ENCODE measurements around the gene STPG4. TPM values are rescaled to one million over a fixed set of nuclear protein-coding genes. Genes with fewer than 3 reads are reported as not detected.

The STPG4 gene
- total RNA-seq, 1 experiment from 2014 or later = 0.14 TPM

- Histone ChIP-seq H3K36me3 (no peaks in the 10 kb centered on the region), H3K4me1 (peaks cover 21% of the 10 kb centered on the region), H3K27ac (no peak overlapping the region)
These were observed 75.3 kb downstream of the STPG4 start for GRCh38 chr2:47079515-47080412.

GRCh38 chr2:47078541-47079482 is 76.3 kb downstream of the STPG4 start:
- no peak overlapping the region for H3K4me3 ChIP-seq
- DNase-seq = no peak
- no peaks in the 10 kb centered on the region for H3K27me3 ChIP-seq
- H3K27ac ChIP-seq = no peak overlapping the region
- peaks cover 21% of the 10 kb centered on the region for H3K4me1 ChIP-seq
- H3K9me3 ChIP-seq (replicated peaks) = no peaks in the 10 kb centered on the region
- H3K36me3 ChIP-seq = no peaks in the 10 kb centered on the region

More at GRCh38 chr2:47079515-47080412, 75.3 kb downstream of the STPG4 start:
- Histone ChIP-seq H3K9me3 (replicated peaks) (no peaks in the 10 kb centered on the region), H3K4me3 (no peak overlapping the region), H3K27me3 (no peaks in the 10 kb centered on the region)
- DNase-seq = no peak

GRCh38 chr2:47077442-47078117 is 77.5 kb downstream of the STPG4 start:
- peak overlapping the region; percentile 74 for H3K27ac ChIP-seq

GRCh38 chr2:47076586-47077441 is 78.3 kb downstream of the STPG4 start:
- Histone ChIP-seq H3K27me3 (no peaks in the 10 kb centered on the region), H3K4me1 (peaks cover 25% of the 10 kb centered on the region), H3K4me3 (no peak overlapping the region), H3K27ac (peak overlapping the region; percentile 74), H3K36me3 (no peaks in the 10 kb centered on the region), H3K9me3 (replicated peaks) (no peaks in the 10 kb centered on the region)
- DNase-seq = peak; percentile 81 to 83

More at GRCh38 chr2:47077442-47078117, 77.5 kb downstream of the STPG4 start:
- no peak for DNase-seq
- Histone ChIP-seq H3K9me3 (replicated peaks) (no peaks in the 10 kb centered on the region), H3K4me1 (peaks cover 21% of the 10 kb centered on the region), H3K36me3 (no peaks in the 10 kb centered on the region), H3K27me3 (no peaks in the 10 kb centered on the region), H3K4me3 (no peak overlapping the region)

- no peak overlapping the region for H3K4me3 ChIP-seq
- DNase-seq = no peak
- H3K27ac ChIP-seq = peak overlapping the region; percentile 74
- H3K4me1 ChIP-seq = peaks cover 32% of the 10 kb centered on the region
- no peaks in the 10 kb centered on the region for H3K36me3 ChIP-seq
- H3K27me3 ChIP-seq = no peaks in the 10 kb centered on the region
- H3K9me3 ChIP-seq (replicated peaks) = no peaks in the 10 kb centered on the region
These were observed 79.0 kb downstream of the STPG4 start for GRCh38 chr2:47076126-47076506.

GRCh38 chr2:47075361-47076125 is 79.6 kb downstream of the STPG4 start:
- Histone ChIP-seq H3K4me3 (no peak overlapping the region), H3K27ac (peak overlapping the region; percentile 74; the same call in 1 of the 2 replicates), H3K4me1 (peaks cover 37% of the 10 kb centered on the region), H3K27me3 (no peaks in the 10 kb centered on the region), H3K9me3 (replicated peaks) (no peaks in the 10 kb centered on the region), H3K36me3 (no peaks in the 10 kb centered on the region)
- DNase-seq = no peak

GRCh38 chr2:47074691-47075090 is 80.4 kb downstream of the STPG4 start:
- Histone ChIP-seq H3K9me3 (replicated peaks) (no peaks in the 10 kb centered on the region), H3K27me3 (no peaks in the 10 kb centered on the region), H3K27ac (no peak overlapping the region), H3K36me3 (no peaks in the 10 kb centered on the region), H3K4me1 (peaks cover 46% of the 10 kb centered on the region), H3K4me3 (no peak overlapping the region)
- DNase-seq = no peak

- H3K27me3 ChIP-seq = no peaks in the 10 kb centered on the region
- H3K4me1 ChIP-seq = peaks cover 55% of the 10 kb centered on the region
- no peak overlapping the region for H3K4me3 ChIP-seq
- no peaks in the 10 kb centered on the region for H3K9me3 ChIP-seq (replicated peaks)
- no peak for DNase-seq
- no peaks in the 10 kb centered on the region for H3K36me3 ChIP-seq
- no peak overlapping the region for H3K27ac ChIP-seq
These were observed 81.5 kb downstream of the STPG4 start for GRCh38 chr2:47073641-47074040.

- no peaks in the 10 kb centered on the region for H3K9me3 ChIP-seq (replicated peaks)
- H3K4me3 ChIP-seq = no peak overlapping the region
- H3K27ac ChIP-seq = no peak overlapping the region
- no peak for DNase-seq
- peaks cover 59% of the 10 kb centered on the region for H3K4me1 ChIP-seq
- H3K27me3 ChIP-seq = no peaks in the 10 kb centered on the region
- H3K36me3 ChIP-seq = no peaks in the 10 kb centered on the region
These were observed 81.9 kb downstream of the STPG4 start for GRCh38 chr2:47073217-47073616.

- H3K36me3 ChIP-seq = no peaks in the 10 kb centered on the region
- no peak overlapping the region for H3K4me3 ChIP-seq
- no peaks in the 10 kb centered on the region for H3K9me3 ChIP-seq (replicated peaks)
- H3K4me1 ChIP-seq = peaks cover 57% of the 10 kb centered on the region
- no peaks in the 10 kb centered on the region for H3K27me3 ChIP-seq
- DNase-seq = no peak
- no peak overlapping the region for H3K27ac ChIP-seq
These were observed 82.3 kb downstream of the STPG4 start for GRCh38 chr2:47072728-47073191.

- Histone ChIP-seq H3K4me1 (peaks cover 51% of the 10 kb centered on the region), H3K4me3 (no peak overlapping the region), H3K27ac (peak overlapping the region; percentile 91), H3K9me3 (replicated peaks) (no peaks in the 10 kb centered on the region), H3K36me3 (no peaks in the 10 kb centered on the region), H3K27me3 (no peaks in the 10 kb centered on the region)
- DNase-seq = no peak
These were observed 83.0 kb downstream of the STPG4 start for GRCh38 chr2:47072018-47072691.

GRCh38 chr2:47070920-47071824 is 83.9 kb downstream of the STPG4 start:
- Histone ChIP-seq H3K27me3 (no peaks in the 10 kb centered on the region), H3K9me3 (replicated peaks) (no peaks in the 10 kb centered on the region), H3K4me1 (peaks cover 43% of the 10 kb centered on the region), H3K4me3 (peak overlapping the region; percentile 1; the same call in 1 of the 2 replicates), H3K27ac (peak overlapping the region; percentile 91), H3K36me3 (no peaks in the 10 kb centered on the region)
- peak; percentile 95 to 97 for DNase-seq
